Pons (tissue), 1 donor: Measurements from ENCODE around the gene MEPE.

Experiments used
- DNase-seq: peaks from one replicate; pipeline ENCODE4 v3.0.0-alpha.2; 2016; ENCODE audit warnings: low spot score

The MEPE gene

GRCh38 chr4:87832669-87833068, at the start of gene MEPE:
MEPE (plus strand) TSS chr4:87832969; CDS start chr4:87834715, 1,746 bp downstream.
- no peak for DNase-seq

- DNase-seq = no peak
Observed at GRCh38 chr4:87783781-87784180, 49.0 kb upstream of the MEPE start.

- DNase-seq = no peak
Observed at GRCh38 chr4:87785731-87786509, 46.8 kb upstream of the MEPE start.

GRCh38 chr4:87799301-87800113, 33.3 kb upstream of the MEPE start, which contains the start of gene IBSP:
IBSP (plus strand) TSS chr4:87799554; CDS start chr4:87802362, 2,808 bp downstream.
- no peak for DNase-seq

GRCh38 chr4:87802858-87803257, 29.9 kb upstream of the MEPE start:
- DNase-seq = no peak

GRCh38 chr4:87803421-87803820, 29.3 kb upstream of the MEPE start:
- no peak for DNase-seq

GRCh38 chr4:87804871-87805270, 27.9 kb upstream of the MEPE start:
- no peak for DNase-seq

- DNase-seq = no peak
Observed at GRCh38 chr4:87805971-87806370, 26.8 kb upstream of the MEPE start.

GRCh38 chr4:87806520-87806919, 26.2 kb upstream of the MEPE start:
- DNase-seq = no peak

- no peak for DNase-seq
Observed at GRCh38 chr4:87807402-87807801, 25.4 kb upstream of the MEPE start.

- no peak for DNase-seq
Observed at GRCh38 chr4:87811977-87812376, 20.8 kb upstream of the MEPE start.

- DNase-seq = no peak
Observed at GRCh38 chr4:87819281-87819919, 13.4 kb upstream of the MEPE start.

GRCh38 chr4:87823200-87823599, 9.6 kb upstream of the MEPE start:
- DNase-seq = no peak

GRCh38 chr4:87823724-87824123, 9.0 kb upstream of the MEPE start:
- no peak for DNase-seq

- no peak for DNase-seq
Observed at GRCh38 chr4:87824352-87824751, 8.4 kb upstream of the MEPE start.

GRCh38 chr4:87834401-87834800, 1.6 kb downstream of the MEPE start:
- DNase-seq = no peak

GRCh38 chr4:87835197-87835596, 2.4 kb downstream of the MEPE start:
- no peak for DNase-seq

- no peak for DNase-seq
Observed at GRCh38 chr4:87835743-87836142, 3.0 kb downstream of the MEPE start.

- DNase-seq = no peak
Observed at GRCh38 chr4:87838205-87838604, 5.4 kb downstream of the MEPE start.

- peak; percentile 85 for DNase-seq
Observed at GRCh38 chr4:87838890-87839591, 6.3 kb downstream of the MEPE start.

GRCh38 chr4:87839592-87839946, 6.8 kb downstream of the MEPE start:
- no peak for DNase-seq

GRCh38 chr4:87840149-87840548, 7.4 kb downstream of the MEPE start:
- peak; percentile 95 for DNase-seq
